H1 (cell line): Measurements from ENCODE around the gene HOXA10. TPM values are rescaled to one million over a fixed set of nuclear protein-coding genes. Genes with fewer than 3 reads are reported as not detected.
A peak's percentile ranks its signal among the peaks of the same experiment; 100 is the strongest.

Source experiments
- BACH1 ChIP-seq: IDR thresholded peaks from 2 replicates; pipeline ENCODE4 v1.6.1; 2012; ENCODE audit warnings: low read length, improper control_type of control experiment
- CREB1 ChIP-seq: IDR thresholded peaks from 2 replicates; pipeline ENCODE4 v1.6.1; 2012; ENCODE audit warnings: inconsistent platforms
- EZH2 ChIP-seq: fragments of 200-600 bp; sonication (generic); IDR thresholded peaks from 2 replicates; pipeline ENCODE4 v1.7.1; 2012; ENCODE audit warnings: low read depth, mild to moderate bottlenecking, moderate library complexity, low read length, inconsistent platforms; ENCODE audit not compliant: severe bottlenecking
- POU5F1 ChIP-seq: IDR thresholded peaks from 2 replicates; pipeline ENCODE4 v1.6.1; 2011; ENCODE audit warnings: low read depth, mild to moderate bottlenecking, low read length, moderate library complexity
- SIRT6 ChIP-seq: IDR thresholded peaks from one replicate; pipeline ENCODE4 v1.7.1; 2012; ENCODE audit warnings: low read length, inconsistent platforms
- SUZ12 ChIP-seq: fragments of 200-600 bp; sonication (generic); IDR thresholded peaks from 2 replicates; pipeline ENCODE4 v1.6.1; 2012; ENCODE audit warnings: mild to moderate bottlenecking, inconsistent platforms, low read length, moderate library complexity, mixed read lengths
- TAF1 ChIP-seq: IDR thresholded peaks from 2 replicates; pipeline ENCODE4 v1.6.1; 2011; ENCODE audit warnings: mild to moderate bottlenecking, low read depth, low read length
- TAF7 ChIP-seq: optimal IDR thresholded peaks from 2 replicates; pipeline ENCODE3; 2011; ENCODE audit warnings: low read depth, mild to moderate bottlenecking, inconsistent platforms, low read length, moderate library complexity, borderline replicate concordance
- TBP ChIP-seq: IDR thresholded peaks from 2 replicates; pipeline ENCODE4 v1.6.1; 2011; ENCODE audit warnings: low read depth, low read length, improper control_type of control experiment
- polyA plus RNA-seq, 7 experiments: library from polyadenylated mRNA; depleted of rRNA in 3 of 7; stranded (reverse) in 5 of 7; unstranded in 2 of 7; fragments of >200 nt in 5 of 7; fragments of 200-250 nt in 2 of 7; gene quantifications; 1 replicate in 5 of 7; 2 replicates in 1 of 7; 4 replicates in 1 of 7; pipeline versions ENCODE4 v1.2.1 to v1.2.3, GENCODE V29; 2011 to 2013; ENCODE audit warnings: missing spikeins in 2 of 7, mixed read lengths in 2 of 7
- total RNA-seq: library from RNA; stranded (reverse); fragmentation: NEBNext Ultra II Directional; extraction: Animal tissue kit (Norgen Biotek cat#: 25700); gene quantifications from 2 replicates; pipeline ENCODE4 v1.2.1, GENCODE V29; 2021
- TF ChIP-seq, protein P1 (sequence below): IDR thresholded peaks from 2 replicates; pipeline ENCODE4 v1.6.1; 2011; ENCODE audit warnings: low read length, improper control_type of control experiment
- TF ChIP-seq, protein P2 (sequence below): IDR thresholded peaks from 2 replicates; pipeline ENCODE4 v1.6.1; 2012; ENCODE audit warnings: inconsistent platforms

HOXA10 gene
- total and polyA plus RNA-seq, 2 of the 8 experiments (the other 6 are each of a cell fraction or from before 2014, with no cell fraction given), result not detected

DNA sequence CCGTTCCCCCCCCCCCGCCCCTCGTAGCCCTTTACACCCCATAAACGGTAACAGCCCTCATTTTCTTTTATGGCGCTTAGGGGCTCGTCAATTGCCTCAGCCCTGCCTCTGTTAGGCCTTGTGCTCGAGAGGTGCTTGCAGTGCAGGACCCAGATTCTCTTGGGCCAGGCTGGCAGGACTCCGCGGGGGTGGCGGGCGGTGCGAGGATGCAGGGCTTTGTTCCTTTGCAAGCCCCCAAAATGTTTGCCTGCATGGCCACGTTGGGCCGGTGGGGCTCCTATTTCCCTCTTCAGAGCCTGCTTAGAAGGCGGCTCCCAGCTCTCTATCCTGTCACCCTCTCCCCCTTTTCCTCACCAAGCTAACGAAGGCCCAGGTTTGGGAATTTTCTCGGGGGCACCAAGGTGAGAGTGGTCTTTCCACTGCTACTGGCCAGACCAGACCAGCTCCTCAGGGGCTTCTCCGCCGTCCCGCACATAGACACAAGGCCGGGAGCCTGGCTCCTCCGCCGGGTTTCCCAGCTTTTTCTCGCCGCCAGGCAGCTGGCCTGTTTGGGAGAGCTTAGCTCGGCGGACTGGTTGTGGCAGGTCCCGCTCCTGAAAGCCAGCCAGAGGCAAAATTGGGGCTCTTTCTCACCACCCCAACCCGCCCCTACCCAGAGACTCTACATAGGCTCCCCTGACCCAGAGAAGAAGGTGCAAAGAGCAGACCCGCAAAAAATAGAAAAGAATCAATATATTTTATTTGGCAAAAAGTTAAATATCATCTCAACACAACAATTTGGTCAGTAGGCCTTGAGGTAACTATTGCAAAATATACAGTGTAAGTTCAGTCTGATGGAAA is 12.2 kb downstream of the HOXA10 start (continued):
- peak; percentile 82 for TF ChIP-seq EZH2
- no peak for TF ChIP-seq TAF7
- TF ChIP-seq, protein P1, sequence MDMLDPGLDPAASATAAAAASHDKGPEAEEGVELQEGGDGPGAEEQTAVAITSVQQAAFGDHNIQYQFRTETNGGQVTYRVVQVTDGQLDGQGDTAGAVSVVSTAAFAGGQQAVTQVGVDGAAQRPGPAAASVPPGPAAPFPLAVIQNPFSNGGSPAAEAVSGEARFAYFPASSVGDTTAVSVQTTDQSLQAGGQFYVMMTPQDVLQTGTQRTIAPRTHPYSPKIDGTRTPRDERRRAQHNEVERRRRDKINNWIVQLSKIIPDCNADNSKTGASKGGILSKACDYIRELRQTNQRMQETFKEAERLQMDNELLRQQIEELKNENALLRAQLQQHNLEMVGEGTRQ, result no peak
- TF ChIP-seq TBP, result no peak
- no peak for TF ChIP-seq BACH1
- TF ChIP-seq SIRT6, result no peak
- TF ChIP-seq POU5F1, result no peak
- peak; percentile 47 for TF ChIP-seq SUZ12
- TF ChIP-seq, protein P2, sequence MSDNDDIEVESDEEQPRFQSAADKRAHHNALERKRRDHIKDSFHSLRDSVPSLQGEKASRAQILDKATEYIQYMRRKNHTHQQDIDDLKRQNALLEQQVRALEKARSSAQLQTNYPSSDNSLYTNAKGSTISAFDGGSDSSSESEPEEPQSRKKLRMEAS, result no peak
- TF ChIP-seq CREB1, result no peak
- no peak for TF ChIP-seq TAF1
